Spinal cord (tissue), 10 donors: ENCODE results near the gene ZNF124. TPM values are rescaled to one million over a fixed set of nuclear protein-coding genes. Genes with fewer than 3 reads are reported as not detected.
"Not testable (repeated sequence)": the region's sequence is repeated elsewhere in the genome, so short reads cannot be mapped to it uniquely, and the experiment has no call there.

Experiments
- DNase-seq, 6 donors: peaks; one replicate each; pipeline versions ENCODE4 v3.0.0 to v3.0.0-alpha.2; 2013 to 2015; ENCODE audit warnings: low spot score in 6 of 6, low read depth in 4 of 6
- H3K27ac ChIP-seq: one replicate; pipeline ENCODE4 v1.5.1; 2013; ENCODE audit warnings: low read depth, low read length, control low read depth
- H3K27me3 ChIP-seq: one replicate; pipeline ENCODE4 v1.6.1; 2013; ENCODE audit warnings: low read length; ENCODE audit not compliant: control insufficient read depth, insufficient read depth
- H3K36me3 ChIP-seq: one replicate; pipeline ENCODE4 v1.6.1; 2013; ENCODE audit warnings: low read length; ENCODE audit not compliant: control insufficient read depth, insufficient read depth
- H3K4me1 ChIP-seq: one replicate; pipeline ENCODE4 v1.6.1; 2013; ENCODE audit warnings: low read length; ENCODE audit not compliant: control insufficient read depth, insufficient read depth
- H3K4me3 ChIP-seq: one replicate; pipeline ENCODE4 v1.5.1; 2013; ENCODE audit warnings: low read depth, low read length, control low read depth
- H3K9me3 ChIP-seq: one replicate; pipeline ENCODE4 v1.6.1; 2013; ENCODE audit warnings: low read length; ENCODE audit not compliant: control insufficient read depth, insufficient read depth
- WGBS: methylation state at CpG from one replicate; pipeline ENCODE4 v1.1.5; 2013; ENCODE audit warnings: missing lambda C conversion rate; ENCODE audit not compliant: insufficient coverage; 5-methylcytosine and 5-hydroxymethylcytosine counted together
- polyA plus RNA-seq, 2 donors: library from polyadenylated mRNA; unstranded; fragments of 120-200 nt; gene quantifications; one replicate each; pipeline ENCODE4 v1.2.1, GENCODE V29; 2013; ENCODE audit not compliant: insufficient read length in 2 of 2
- total RNA-seq, 2 donors: library from RNA; depleted of rRNA in 1 of 2; stranded (reverse); fragments of 120-200 nt in 1 of 2; fragments of >200 nt in 1 of 2; gene quantifications; one replicate each; pipeline versions ENCODE4 v1.2.3 to v1.2.4, GENCODE V29; 2013 to 2014
- donor health status: healthy.

The ZNF124 gene
- total and polyA plus RNA-seq, 4 donors = 9.6 to 98.7 (median 35.4) TPM

- peaks cover 3% of the 10 kb centered on the region for H3K36me3 ChIP-seq
- WGBS = 96% methylated on average over 5 of the region's 6 CpGs
Measured at GRCh38 chr1:247145279-247145678, 26.5 kb downstream of the ZNF124 start.

GRCh38 chr1:247139557-247139956 is 32.3 kb downstream of the ZNF124 start:
- H3K9me3 ChIP-seq = peaks cover 29% of the 10 kb centered on the region
- not testable (repeated sequence) for H3K4me3 ChIP-seq, H3K27me3 ChIP-seq, DNase-seq, H3K4me1 ChIP-seq, H3K36me3 ChIP-seq, H3K27ac ChIP-seq

More at GRCh38 chr1:247145279-247145678, 26.5 kb downstream of the ZNF124 start:
- no peaks in the 10 kb centered on the region for H3K4me1 ChIP-seq
- peaks cover 22% of the 10 kb centered on the region for H3K9me3 ChIP-seq
- no peak for DNase-seq
- no peaks in the 10 kb centered on the region for H3K27me3 ChIP-seq
- no peak overlapping the region for H3K27ac ChIP-seq
- no peak overlapping the region for H3K4me3 ChIP-seq

GRCh38 chr1:247131236-247131635 is 40.6 kb downstream of the ZNF124 start:
- Histone ChIP-seq H3K4me3 (no peak overlapping the region), H3K9me3 (peaks cover 17% of the 10 kb centered on the region), H3K27me3 (no peaks in the 10 kb centered on the region), H3K27ac (no peak overlapping the region), H3K4me1 (no peaks in the 10 kb centered on the region), H3K36me3 (peaks cover 6% of the 10 kb centered on the region)
- 99% methylated on average over 10 of the region's 10 CpGs for WGBS
- no peak for DNase-seq

DNA sequence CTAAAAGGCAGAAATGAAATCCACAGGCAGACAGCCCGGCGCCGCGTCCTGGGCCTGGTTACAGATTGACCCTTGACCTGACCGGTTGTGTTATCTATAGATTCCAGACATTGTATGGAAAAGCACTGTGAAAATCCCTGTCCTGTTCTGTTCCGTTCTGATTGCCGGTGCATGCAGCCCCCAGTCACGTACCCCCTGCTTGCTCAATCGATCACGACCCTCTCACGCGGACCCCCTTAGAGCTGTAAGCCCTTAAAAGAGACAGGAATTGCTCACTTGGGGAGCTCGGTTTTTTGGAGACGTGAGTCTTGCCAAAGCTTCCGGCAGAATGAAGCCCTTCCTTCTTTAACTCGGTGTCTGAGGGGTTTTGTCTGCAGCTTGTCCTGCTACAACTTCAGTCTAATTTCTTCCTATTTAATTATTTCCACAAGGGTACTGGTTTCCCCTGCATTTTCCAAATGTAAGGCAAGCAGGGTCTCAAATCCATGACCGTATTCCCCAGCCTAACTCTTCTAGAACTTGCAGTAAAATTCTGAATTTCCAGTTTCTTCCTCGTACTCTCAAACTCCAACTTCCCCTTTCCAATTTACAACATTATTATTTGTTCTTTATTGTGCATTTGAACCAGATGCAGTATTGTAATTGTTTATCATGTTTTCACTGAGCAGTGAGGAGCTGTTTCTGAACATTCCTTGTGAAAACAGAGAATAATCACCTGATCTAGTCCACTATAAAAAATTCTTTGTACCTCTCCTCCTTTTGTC is 44.1 kb downstream of the ZNF124 start:
- 6% methylated on average over 9 of the region's 18 CpGs for WGBS
- H3K27me3 ChIP-seq, H3K9me3 ChIP-seq, H3K4me1 ChIP-seq, H3K36me3 ChIP-seq, H3K27ac ChIP-seq, DNase-seq, H3K4me3 ChIP-seq: not testable (repeated sequence)

DNA sequence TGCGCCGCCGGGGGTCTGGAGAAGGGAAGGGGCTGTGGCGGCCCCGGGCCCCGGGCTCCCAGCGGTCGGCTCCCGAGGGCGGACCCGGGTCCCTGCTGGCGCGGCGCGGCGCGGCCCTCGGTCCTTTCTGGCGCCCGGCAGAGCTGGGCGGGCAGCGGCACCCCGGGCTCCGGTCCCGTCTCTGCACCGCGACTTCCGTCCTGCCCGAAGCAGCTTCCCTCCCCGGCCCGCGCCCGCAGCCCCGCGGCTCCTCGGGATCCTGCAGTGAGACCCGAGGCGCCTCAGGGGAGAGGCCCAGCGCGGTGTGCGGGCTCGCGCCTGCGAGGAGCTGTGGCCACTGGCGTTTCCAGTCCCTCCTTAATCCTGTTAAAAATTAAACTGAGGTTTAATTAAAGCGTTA is 45.2 kb downstream of the ZNF124 start:
- not testable (repeated sequence) for H3K27me3 ChIP-seq, H3K27ac ChIP-seq, H3K4me1 ChIP-seq, DNase-seq, H3K36me3 ChIP-seq, H3K9me3 ChIP-seq, H3K4me3 ChIP-seq
- no CpG with 5 or more reads among the region's 46 CpGs for WGBS

DNA sequence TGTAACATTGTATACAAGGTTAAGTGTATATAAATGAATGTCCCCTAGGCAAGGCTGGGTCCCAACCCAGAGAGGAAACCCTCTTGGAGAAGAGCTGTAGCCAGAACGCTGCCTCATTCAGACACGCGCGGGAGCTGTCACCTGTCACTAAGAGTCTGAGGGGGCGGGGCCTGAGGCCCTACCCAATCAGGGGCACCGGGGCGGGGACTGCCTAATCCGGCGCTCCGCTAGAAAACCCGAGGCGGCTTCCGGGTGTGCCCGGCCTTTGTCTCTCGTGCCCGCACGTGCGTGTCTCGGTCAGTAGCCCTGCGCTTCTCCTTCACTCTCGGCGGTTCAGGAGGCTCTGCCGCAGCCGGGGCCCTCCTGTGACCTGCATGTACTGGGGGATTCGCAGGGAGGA is 45.7 kb downstream of the ZNF124 start:
- H3K4me3 ChIP-seq, H3K27ac ChIP-seq, H3K4me1 ChIP-seq, H3K36me3 ChIP-seq, H3K9me3 ChIP-seq, H3K27me3 ChIP-seq, DNase-seq: not testable (repeated sequence)
- WGBS = no CpG with 5 or more reads among the region's 25 CpGs

DNA sequence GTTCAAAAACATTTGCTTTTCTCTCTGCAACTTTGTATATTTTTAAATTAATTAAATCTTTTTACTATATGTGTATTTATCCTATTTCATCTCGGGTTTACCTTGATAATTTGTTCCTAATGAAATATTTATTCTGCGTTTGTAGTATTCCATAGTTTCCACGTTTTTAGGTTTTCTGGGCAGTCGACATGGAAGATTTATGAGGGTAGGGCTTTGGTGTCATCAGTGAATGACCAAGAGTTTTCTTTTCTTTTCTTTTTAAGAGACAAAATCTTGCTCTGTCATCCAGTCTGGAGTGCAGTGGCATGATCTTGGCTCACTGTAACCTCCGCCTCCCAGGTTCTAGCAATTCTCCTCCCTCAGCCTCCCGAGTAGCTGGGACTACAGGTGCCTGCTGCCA is 50.4 kb downstream of the ZNF124 start:
- Histone ChIP-seq H3K4me1 (no peaks in the 10 kb centered on the region), H3K36me3 (no peaks in the 10 kb centered on the region), H3K4me3 (no peak overlapping the region), H3K9me3 (no peaks in the 10 kb centered on the region), H3K27ac (no peak overlapping the region), H3K27me3 (no peaks in the 10 kb centered on the region)
- no CpG with 5 or more reads among the region's 6 CpGs for WGBS
- no peak for DNase-seq

GRCh38 chr1:247120408-247120668 is 51.5 kb downstream of the ZNF124 start:
- H3K27me3 ChIP-seq, H3K27ac ChIP-seq, H3K4me1 ChIP-seq, H3K9me3 ChIP-seq, H3K4me3 ChIP-seq, DNase-seq, H3K36me3 ChIP-seq: not testable (repeated sequence)
- WGBS = 100% methylated on average over 4 of the region's 4 CpGs

DNA sequence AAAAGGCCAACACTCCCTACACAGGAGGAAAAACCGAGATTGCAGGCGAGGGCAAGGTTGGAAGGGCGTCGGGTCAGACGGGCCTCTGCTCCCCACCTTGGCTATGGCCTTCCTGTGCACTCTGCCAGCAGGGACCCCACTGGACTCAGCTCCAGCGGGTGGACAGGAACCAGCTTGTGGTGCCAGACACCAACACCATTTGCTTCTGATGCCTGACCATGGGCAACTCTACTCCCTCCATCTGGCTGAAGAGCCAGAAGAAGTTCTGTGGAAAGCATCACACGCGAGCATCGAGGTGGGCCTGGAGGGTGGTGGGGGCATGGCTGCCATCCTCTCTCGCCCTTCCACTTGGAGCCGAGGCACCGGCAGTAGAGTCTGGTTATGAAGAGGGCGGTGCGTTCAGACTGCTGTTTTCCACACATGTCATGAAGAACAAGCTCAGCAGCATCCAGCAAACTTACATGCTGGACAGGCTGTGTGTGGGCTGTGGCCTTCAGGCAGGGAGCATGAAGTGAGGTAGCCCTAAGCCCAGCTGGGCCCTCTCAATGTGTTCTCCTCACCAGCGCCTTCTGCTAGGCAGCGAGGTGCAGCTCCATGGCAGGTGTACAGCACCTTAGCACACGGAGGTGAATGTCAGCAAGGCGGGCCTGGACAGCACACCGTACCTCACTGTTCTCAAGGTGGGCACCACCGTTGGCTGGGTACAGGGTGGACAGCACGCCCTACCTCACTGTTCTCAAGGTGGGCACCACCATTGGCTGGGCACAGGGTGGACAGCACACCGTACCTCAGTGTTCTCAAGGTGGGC is 52.0 kb downstream of the ZNF124 start:
- H3K4me1 ChIP-seq = no peaks in the 10 kb centered on the region
- H3K27ac ChIP-seq = no peak overlapping the region
- no peaks in the 10 kb centered on the region for H3K36me3 ChIP-seq
- DNase-seq = no peak
- H3K4me3 ChIP-seq = no peak overlapping the region
- H3K9me3 ChIP-seq = no peaks in the 10 kb centered on the region
- WGBS = 94% methylated on average over 22 of the region's 22 CpGs
- no peaks in the 10 kb centered on the region for H3K27me3 ChIP-seq

DNA sequence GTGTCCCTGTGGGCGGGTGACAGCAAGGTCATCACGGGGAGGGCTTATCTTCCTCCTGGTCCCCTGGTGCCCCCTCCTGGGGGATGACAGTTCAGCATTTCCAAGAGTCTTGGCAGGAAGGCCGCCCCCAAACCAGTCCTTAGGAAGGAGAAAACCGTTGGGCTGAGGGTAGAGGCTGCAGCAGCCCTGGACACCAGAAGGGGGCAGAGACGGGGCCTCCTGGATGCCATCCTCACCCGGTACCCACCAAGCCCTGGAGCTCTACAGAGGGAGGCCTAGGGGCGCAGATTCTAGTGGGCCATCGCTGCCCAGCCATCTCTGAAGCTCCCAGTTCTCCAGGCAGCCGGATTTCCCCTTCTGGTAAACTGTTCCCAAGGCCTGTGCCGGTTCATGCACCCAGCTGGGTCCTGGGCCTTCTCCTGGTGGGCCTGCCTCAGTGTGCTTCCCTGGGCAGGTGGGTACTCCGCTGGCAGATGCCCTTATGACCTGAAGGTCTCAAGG is 52.8 kb downstream of the ZNF124 start:
- no peak for DNase-seq
- 72% methylated on average over 8 of the region's 11 CpGs for WGBS
- H3K4me1 ChIP-seq = no peaks in the 10 kb centered on the region

More for the DNA sequence above, 52.8 kb downstream of the ZNF124 start:
- Histone ChIP-seq H3K27me3 (no peaks in the 10 kb centered on the region), H3K4me3 (no peak overlapping the region), H3K36me3 (no peaks in the 10 kb centered on the region), H3K9me3 (no peaks in the 10 kb centered on the region), H3K27ac (no peak overlapping the region)
